ENCODE results near the gene CPT1A. TPM values are rescaled to one million over a fixed set of nuclear protein-coding genes. Genes with fewer than 3 reads are reported as not detected.

CPT1A gene
- total RNA-seq, 3 donors from 2014 or later, result 22.2 to 62.6 (median 30.4) TPM

DNA sequence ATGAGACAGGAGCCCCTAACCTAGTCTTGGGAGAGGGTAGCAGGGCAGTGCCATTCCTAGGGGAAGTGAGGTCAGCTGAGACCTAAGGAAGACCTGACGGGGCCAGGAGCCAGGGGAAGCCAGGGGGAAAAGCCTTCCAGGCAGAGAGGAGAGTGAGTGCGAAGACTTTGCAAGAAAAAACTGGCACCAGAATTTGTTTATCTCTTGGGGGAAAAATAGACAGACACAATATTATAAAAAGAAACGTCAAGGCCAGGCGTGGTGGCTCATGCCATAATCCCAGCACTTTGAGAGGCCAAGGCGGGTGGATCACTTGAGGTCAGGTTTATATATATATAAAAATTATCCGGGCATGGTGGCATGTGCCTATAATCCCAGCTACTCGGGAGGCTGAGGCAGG is 63.5 kb downstream of the CPT1A start:
- Histone ChIP-seq H3K27ac (no peak overlapping the region), H3K36me3 (no peaks in the 10 kb centered on the region), H3K4me1 (no peaks in the 10 kb centered on the region), H3K4me3 (no peak overlapping the region), H3K27me3 (no peaks in the 10 kb centered on the region), H3K9me3 (no peaks in the 10 kb centered on the region)
- DNase-seq (ENCODE audit: low spot score in 2 of 2), result no peak
- intact Hi-C loops (cut with DNase I; ENCODE audit: low total_unique reads), result no loop called here
- TF ChIP-seq POLR2AphosphoS5 (IDR thresholded peaks at IDR 0.05), result no peak
- TF ChIP-seq POLR2A (IDR thresholded peaks at IDR 0.05), result no peak
- TF ChIP-seq, protein P1, sequence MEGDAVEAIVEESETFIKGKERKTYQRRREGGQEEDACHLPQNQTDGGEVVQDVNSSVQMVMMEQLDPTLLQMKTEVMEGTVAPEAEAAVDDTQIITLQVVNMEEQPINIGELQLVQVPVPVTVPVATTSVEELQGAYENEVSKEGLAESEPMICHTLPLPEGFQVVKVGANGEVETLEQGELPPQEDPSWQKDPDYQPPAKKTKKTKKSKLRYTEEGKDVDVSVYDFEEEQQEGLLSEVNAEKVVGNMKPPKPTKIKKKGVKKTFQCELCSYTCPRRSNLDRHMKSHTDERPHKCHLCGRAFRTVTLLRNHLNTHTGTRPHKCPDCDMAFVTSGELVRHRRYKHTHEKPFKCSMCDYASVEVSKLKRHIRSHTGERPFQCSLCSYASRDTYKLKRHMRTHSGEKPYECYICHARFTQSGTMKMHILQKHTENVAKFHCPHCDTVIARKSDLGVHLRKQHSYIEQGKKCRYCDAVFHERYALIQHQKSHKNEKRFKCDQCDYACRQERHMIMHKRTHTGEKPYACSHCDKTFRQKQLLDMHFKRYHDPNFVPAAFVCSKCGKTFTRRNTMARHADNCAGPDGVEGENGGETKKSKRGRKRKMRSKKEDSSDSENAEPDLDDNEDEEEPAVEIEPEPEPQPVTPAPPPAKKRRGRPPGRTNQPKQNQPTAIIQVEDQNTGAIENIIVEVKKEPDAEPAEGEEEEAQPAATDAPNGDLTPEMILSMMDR (IDR thresholded peaks at IDR 0.05), result no peak

DNA sequence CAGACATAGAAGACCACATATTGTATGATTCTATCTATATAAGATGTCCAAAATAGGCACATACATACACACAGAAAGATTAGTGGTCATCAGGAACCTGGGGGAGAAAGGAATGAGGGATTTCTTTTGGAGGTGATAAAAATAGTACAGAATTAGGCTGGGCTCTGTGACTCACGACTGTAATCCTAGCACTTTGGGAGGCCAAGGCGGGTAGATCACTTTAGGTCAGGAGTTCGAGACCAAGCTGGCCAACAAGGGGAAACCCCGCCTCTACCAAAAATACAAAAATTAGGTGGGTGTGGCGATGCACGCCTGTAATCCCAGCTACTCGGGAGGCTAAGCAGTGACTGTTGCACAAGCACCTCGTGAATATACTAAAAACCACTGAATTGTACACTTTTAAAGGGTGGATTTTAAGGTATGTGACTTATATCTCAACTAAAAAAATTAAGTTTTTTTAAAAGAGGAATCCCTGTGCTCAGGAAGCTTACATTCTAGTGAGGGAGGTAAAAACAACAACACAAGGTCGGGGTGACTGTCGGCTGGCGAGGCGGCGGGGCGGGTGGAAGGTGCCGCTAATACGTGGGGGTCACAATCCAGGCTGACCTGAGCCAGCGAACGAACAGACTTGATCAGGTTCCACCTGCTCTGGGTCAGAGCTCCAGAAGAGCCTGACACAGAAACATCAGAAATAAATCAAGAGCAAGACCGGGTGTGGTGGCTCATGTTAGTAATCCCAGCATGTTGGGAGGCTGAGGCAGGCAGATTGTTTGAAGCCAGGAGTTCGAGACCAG is 65.1 kb downstream of the CPT1A start:
- DNase-seq (ENCODE audit: low spot score in 2 of 2), result no peak
- Histone ChIP-seq H3K27ac (no peak overlapping the region), H3K9me3 (no peaks in the 10 kb centered on the region), H3K4me1 (no peaks in the 10 kb centered on the region), H3K4me3 (no peak overlapping the region), H3K27me3 (no peaks in the 10 kb centered on the region), H3K36me3 (no peaks in the 10 kb centered on the region)
- intact Hi-C loops (cut with DNase I; ENCODE audit: low total_unique reads), result no loop called here
- TF ChIP-seq POLR2A (IDR thresholded peaks at IDR 0.05) (no peak), POLR2AphosphoS5 (IDR thresholded peaks at IDR 0.05) (no peak)
- TF ChIP-seq, protein P1 (IDR thresholded peaks at IDR 0.05), result no peak

DNA sequence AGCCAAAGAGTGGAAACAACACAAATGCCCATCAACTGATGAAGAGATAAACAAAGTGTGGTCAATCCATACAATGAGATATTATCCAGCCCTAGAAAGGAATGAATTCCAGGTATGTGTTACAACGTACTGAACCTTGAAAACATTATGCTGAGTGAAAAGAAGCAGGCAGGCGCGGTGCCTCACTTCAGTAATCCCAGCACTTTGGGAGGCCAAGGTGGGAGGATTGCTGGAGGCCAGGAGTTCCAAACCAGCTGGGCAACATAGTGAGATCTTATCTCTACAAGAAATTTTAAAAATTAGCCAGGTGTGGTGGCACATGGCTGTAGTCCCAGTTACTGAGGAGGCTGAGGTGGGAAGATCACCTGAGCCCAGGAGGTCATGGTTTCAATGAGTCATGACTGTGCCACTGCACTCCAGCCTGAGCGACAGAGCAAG is 65.7 kb downstream of the CPT1A start:
- no peak for TF ChIP-seq POLR2AphosphoS5 (IDR thresholded peaks at IDR 0.05)
- TF ChIP-seq, protein P1 (IDR thresholded peaks at IDR 0.05), result no peak
- no peak for TF ChIP-seq POLR2A (IDR thresholded peaks at IDR 0.05)
- H3K27me3 ChIP-seq, result no peaks in the 10 kb centered on the region
- intact Hi-C loops (cut with DNase I; ENCODE audit: low total_unique reads), result no loop called here
- H3K4me1 ChIP-seq, result no peaks in the 10 kb centered on the region
- no peak overlapping the region for H3K4me3 ChIP-seq
- H3K9me3 ChIP-seq, result no peaks in the 10 kb centered on the region
- no peak for DNase-seq (ENCODE audit: low spot score in 2 of 2)
- H3K27ac ChIP-seq, result no peak overlapping the region
- no peaks in the 10 kb centered on the region for H3K36me3 ChIP-seq

DNA sequence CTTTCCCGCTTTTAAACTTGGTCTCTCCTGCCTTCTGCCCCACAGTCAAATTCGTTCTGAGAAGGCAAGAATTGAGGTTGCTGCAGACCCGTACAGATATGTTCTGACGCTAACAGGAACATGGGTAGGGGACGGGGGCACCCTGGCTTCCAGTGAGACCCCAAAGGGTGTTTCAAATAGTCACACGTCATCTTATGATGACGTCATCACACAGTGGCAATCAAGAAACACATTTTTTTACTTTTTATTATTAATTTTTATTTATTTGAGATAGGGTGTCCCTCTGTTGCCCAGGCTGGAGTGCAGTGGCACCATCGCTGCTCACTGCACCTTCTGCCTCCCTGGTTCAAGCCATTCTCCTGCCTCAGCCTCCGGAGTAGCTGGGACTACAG is 67.5 kb downstream of the CPT1A start:
- Histone ChIP-seq H3K27ac (no peak overlapping the region), H3K27me3 (no peaks in the 10 kb centered on the region), H3K4me3 (no peak overlapping the region), H3K36me3 (no peaks in the 10 kb centered on the region), H3K9me3 (no peaks in the 10 kb centered on the region), H3K4me1 (no peaks in the 10 kb centered on the region)
- intact Hi-C loops (cut with DNase I; ENCODE audit: low total_unique reads), result loop anchor here (5.0 kb wide), 1 partner anchor 682 kb away; no protein-coding TSS in a partner anchor
- TF ChIP-seq POLR2A (IDR thresholded peaks at IDR 0.05), result no peak
- TF ChIP-seq, protein P1 (IDR thresholded peaks at IDR 0.05), result no peak
- no peak for TF ChIP-seq POLR2AphosphoS5 (IDR thresholded peaks at IDR 0.05)
- no peak for DNase-seq (ENCODE audit: low spot score in 2 of 2)

DNA sequence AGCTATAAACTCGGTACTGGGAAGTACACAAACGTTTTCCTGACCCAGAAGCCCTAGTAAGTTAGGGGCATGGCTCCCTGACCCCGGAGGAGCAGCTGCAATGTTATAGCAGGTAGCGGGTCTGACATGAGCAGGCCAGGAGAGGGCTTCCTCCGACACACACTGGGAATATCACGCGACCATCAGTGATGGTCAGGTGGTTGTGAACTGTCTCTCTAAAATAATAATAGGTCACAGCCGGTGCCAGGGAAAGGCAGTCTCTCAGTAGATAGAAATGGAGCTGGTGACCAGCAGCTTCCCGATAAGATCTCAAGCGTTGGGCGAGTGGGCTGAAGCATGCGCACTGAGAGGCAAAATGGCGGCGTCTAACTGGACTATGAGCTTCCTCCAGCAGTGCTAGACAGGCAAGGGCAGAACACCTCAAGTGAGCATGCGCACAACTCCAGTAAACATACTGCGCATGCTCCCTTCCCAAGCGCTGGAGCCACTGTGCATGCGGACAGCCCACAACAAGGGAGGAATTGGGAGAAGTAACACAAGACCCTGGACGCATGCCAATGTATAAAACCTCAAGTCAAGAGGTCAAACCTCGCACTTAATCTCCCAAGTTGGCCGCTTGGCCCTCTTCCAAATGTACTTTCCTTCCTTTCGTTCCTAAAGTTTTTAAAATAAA is 68.1 kb downstream of the CPT1A start:
- no peak for DNase-seq (ENCODE audit: low spot score in 2 of 2)
- Histone ChIP-seq H3K27ac (no peak overlapping the region), H3K27me3 (no peaks in the 10 kb centered on the region), H3K4me1 (no peaks in the 10 kb centered on the region), H3K9me3 (no peaks in the 10 kb centered on the region), H3K36me3 (no peaks in the 10 kb centered on the region), H3K4me3 (no peak overlapping the region)
- TF ChIP-seq POLR2AphosphoS5 (IDR thresholded peaks at IDR 0.05), result no peak
- no peak for TF ChIP-seq POLR2A (IDR thresholded peaks at IDR 0.05)
- intact Hi-C loops (cut with DNase I; ENCODE audit: low total_unique reads), result loop anchor here (5.0 kb wide), 1 partner anchor 681 kb away; no protein-coding TSS in a partner anchor
